Hippocampal formation (tissue), 2 donors: ENCODE data around the gene MAP2K1.
"Not testable (repeated sequence)": the region's sequence is repeated elsewhere in the genome, so short reads cannot be mapped to it uniquely, and the experiment has no call there.

ENCODE experiments used
- DNase-seq, 2 donors: peaks; one replicate each; lab custom pipeline; 2025; lab: John Stamatoyannopoulos, UW

MAP2K1 gene

DNA sequence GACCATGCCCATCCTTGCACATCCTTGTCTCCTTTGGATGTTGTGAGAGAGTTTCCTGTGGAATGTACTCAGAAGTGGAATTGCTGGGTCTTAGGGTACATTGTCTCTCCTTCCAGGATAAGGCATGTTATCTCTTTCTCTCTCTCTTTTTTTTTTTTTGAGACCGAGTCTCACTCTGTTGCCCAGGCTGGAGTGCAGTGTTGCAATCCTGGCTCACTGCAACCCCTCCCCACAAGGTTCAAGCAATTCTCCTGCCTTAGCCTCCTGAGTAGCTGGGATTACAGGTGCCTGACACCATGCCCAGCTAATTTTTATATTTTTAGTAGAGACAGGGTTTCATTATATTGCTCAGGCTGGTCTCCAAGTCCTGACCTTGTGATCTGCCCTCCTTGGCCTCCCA lies 6.3 kb downstream of the MAP2K1 start:
- not testable (repeated sequence) for DNase-seq

DNA sequence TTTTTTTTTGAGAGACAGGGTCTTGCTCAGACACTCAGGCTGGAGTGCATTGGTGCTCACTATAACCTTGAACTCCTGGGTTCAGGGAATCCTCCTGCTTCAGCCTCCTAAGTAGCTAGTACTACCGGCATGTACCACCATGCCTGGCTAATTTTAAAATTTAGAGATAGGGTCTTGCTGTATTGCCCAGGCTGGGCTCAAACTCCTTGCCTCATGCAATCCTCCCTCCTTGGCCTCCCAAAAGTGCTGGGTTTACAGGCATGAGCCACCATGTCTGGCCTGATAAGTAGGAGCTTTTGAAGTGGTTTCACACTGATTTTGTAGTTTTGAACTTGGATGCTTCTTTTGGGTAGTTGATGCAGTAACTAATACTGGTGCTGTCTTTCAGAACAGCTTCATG lies 7.8 kb downstream of the MAP2K1 start:
- DNase-seq = no peak

DNA sequence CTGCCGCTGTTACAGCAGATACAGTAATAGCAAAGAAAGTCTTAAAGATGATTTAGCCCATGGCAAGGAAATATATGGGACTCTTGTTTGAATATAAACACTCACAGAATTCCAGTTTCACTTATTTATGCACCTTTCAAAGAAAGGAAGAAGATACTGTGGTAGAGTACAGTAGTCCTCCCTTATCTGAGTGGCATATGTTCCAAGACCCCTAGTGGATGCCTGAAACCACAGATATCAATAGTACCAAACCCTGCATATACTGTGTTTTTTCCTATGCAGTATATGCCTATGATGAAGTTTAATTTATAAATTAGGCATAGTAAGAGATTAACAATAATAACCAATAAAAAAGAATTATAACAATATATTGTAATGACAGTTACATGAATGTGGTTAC lies 8.2 kb downstream of the MAP2K1 start:
- DNase-seq = no peak

DNA sequence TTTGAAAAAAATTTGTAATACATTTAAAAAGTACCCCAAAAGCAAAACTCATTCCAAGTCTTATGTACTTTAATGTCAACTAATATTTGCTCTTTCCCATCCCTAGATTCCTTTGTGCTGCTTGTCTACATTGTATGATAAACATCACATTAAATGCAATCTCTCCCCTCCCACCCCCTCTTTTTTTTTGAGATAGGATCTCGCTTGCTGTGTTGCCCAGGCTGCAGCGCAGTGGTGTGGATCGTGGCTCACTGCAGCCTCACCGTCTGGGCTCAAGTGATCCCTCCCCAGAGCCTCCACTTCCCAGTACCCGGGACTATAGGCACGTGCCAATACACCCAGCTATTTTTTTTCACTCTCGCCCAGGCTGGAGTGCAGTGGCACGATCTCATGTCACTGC lies 12.6 kb downstream of the MAP2K1 start:
- DNase-seq = no peak

DNA sequence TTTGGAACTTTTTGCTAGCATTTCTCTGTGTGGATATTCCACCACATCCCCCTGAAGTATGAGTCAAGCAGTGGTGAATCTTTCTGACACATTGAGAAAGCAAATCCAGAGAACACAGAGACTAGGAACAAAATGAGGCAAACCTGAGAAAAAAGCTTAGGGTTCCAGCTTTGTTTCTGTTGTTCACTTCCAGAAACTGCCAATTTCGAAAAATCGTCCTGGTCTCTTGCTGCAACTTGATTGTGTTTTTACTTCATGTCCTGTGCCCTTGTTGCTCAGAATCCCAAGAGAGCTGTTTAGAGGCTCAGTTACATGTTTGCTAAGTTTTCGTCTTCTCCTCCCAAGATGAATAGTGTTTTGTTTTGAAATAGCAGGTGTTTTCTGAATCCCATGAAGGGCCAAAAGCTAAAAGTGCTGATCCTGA lies 13.7 kb downstream of the MAP2K1 start:
- no peak for DNase-seq

DNA sequence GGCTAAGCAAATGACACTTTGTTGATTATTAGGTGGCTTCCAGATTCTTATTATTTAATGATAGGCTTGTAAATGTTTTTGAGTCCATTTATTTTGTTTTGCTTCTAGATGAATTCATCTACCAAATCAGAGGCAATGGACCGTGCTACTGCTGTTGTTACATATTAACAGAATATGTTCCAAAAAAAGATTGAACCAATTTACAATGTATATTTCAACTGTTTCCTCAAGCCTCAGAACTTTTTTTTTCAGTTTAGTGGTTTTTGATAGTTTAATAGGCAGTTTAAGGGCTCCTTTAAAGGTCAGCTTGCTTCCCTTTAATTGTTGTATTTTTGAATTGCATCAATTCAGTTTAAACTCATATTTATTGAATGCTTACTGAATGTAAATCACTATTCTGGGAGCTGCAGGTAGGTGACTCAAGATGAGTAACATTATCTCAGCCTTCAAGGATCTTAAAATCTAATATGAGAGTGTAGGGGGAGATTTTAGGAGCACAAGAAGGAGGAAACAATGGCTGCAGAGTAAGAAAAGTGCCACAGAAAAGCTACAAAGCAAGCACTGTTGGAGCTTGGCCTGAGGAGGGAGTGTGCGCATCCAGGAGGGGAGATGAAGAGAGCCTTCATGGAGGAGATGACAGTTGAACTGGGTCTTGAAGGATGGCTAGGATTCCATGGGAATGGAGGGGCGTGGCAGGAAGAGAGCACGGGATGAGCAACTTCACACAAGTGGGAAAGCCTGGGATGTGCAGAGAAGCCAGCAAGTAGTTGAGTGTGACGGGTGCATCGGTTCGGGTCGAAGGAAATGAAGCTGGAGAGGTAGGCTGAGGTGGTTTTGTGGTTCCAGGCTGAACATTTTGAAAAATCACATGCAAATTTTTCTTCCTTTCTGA lies 14.7 kb downstream of the MAP2K1 start:
- DNase-seq = no peak

DNA sequence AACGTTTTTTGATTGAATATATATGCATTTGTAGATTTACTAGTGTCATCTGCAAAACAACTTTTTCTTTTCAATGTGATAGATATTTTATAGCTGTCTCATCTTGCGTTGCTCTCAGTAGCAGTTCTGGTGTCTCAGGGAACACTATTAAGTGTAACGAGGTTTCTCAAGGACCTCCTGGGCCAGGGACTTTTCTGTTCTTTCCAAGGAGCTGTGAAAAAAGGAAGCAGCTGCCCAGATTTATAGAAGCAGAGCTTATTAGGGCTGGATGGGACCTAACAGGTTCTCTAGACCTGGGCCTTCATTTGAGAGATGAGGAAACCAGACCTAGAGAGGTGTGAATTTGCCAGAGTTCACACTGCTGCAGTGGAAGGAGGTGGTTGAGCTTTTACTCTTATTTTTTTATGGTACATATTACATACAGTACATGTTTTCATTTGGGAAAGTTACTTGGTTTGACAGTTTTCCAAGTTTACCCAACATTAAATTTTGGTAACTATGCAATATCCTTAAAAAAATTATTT lies 16.1 kb downstream of the MAP2K1 start:
- no peak for DNase-seq

DNA sequence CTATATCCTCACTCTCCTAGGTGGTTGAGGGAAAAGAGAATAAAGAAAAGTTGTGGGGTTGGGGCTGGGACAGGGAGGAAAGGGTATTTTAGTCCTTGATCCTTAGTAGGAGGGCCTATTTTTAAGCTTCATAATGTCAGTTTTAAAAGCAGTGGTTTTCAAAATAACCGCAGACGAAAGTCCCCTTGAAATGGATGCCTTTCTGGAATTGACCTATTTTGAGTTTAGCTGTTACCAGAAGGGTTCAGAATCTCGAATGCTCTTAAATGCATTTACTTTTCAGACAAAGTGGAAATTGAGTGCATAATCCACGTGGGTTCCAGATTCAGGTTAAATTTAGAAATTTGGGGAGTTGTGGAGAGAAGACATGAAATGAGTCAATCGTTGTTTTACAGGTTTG lies 16.6 kb downstream of the MAP2K1 start:
- no peak for DNase-seq

DNA sequence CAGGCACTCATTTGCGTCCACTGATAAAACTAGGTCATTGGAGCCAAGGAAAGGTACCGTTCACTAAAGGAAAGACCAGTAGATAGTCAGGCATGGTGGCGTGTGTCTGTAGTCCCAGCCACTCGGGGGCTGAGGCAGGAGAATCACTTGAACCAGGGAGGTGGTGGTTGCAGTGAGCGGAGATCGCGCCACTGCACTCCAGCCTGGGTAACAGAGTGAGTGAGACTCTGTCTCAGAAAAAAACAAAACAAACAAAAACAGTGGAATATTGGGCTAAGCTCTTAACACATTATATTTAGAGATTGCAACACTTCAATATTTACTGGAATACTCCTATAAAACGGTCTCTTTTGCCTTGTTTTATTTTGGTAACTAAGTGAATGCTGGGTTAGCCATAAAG lies 17.4 kb downstream of the MAP2K1 start:
- no peak for DNase-seq

DNA sequence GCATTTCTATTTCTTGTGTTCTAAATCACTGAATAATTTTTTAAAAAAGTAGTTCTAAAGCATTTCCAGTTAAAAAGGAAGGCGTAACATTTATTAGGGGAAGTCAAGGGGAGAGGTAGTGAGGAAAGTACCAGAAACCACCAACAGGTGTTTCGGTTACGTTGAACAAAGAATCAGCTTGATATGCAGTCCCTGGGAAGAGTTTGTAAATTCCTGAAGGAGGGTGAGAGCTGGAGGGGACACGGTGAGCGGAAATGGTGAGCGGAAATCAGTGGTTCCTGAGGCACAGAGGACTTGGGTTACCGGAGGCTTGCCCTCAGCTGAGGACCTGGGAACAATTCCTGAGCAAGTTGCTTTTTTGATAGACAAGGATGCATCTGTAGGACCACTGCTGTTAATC lies 17.8 kb downstream of the MAP2K1 start:
- DNase-seq = no peak

DNA sequence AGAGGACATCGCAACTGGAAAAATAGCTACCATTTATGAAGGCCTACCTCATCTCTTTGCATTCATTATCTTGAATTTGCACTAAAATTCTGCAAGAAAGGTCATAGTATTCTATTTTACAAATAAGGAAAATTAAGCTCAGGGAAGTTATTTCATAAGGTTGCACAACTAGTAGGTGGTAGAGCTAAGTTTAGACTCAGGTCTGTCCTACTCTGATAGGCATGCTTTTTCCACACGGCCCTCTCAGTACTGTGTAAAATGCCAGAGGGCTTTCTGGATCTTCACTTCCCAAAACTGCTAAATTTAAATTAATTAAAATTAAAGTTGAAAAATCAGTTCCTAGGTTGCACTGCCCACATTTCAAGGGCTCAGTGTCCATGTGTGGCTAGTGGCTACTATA lies 18.3 kb downstream of the MAP2K1 start:
- DNase-seq = no peak

DNA sequence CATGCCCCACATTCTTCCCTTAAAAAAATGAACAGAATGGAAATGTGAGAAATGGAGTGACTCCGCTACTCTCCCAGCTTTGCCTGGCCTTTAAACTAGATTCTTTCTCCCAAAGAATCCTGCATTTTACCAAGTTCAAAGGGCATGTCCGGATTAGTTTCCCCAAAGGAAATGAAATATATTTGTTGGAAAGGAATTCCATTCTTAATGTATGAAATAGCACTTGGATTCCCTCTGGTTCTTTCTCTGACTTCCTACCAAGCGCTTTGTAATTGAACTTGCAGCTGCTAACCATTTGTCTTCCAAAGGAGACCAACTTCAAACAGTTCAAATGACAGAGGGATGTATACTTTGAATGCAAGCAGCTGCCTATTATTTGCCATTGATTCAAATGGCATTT lies 18.9 kb downstream of the MAP2K1 start:
- no peak for DNase-seq

DNA sequence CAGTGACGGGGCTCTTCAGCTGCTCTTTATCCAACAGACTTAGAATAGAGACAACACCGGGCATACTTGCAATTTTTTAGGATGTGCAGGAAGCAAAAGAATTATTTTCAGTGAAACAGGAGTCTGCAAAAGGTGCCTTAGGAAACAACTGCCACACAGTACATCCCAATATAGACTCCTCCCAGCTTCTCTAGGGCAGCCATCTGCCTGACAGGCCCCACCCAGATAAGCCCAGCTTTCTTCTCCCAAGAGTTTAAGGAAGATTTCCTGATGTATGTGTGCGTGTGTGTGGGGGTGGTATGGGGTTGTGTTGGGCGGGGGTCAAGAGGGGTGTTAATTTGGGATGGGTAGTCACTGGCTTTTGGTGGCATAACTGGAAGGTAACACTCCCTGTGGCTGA lies 21.5 kb downstream of the MAP2K1 start:
- DNase-seq = no peak

DNA sequence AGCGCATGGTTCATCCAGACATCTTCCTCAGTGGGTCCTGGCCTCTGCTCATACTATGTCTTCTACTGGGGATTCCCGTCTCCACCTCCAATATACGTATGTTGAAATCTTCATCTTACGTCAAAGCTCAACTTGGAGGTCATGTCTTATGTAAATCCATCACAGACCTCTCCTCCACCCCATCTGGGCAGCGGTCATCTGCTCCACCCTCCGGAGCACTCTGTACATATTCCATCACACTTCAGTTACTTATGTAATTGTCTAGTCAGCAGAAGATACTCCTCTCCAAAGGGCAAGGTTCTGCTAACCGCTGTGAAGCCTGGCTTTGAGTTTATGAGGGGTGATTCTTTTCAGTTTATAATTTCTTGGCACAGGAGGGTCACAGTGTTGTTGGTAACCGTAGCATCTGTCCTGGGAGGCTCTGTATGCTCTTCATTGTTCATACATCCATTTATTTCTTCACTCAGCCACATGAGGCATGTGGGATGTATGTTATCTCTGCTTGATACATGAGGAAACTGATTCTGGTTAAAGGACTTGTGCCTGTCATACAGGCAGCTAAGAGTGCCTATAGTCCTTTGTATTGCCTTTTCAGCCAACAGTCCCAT lies 22.1 kb downstream of the MAP2K1 start:
- DNase-seq = no peak

DNA sequence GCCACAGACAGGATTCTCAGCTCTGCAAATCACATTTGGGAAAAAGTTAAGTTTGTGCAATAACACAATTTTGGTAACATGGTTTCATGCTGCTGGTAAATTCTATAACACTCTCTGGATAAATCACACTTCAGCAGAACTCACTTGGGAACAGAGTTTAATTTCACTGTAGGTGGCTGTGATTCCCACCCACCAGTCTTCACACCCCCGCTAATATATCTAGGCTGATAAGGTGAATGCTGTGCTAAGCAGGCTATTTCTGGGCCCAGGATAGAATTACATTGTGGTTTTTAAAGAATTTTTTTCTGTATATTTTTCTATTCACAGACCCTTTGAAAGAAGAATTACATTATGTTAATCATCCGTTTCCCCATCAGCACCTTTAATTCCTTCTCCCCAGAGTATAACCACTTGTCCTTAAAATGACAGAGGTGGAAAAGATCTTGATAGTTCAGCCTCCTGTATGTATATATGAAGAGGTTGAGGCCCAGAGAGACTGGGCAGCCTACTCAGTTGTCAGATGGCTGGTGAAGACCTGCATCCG lies 22.9 kb downstream of the MAP2K1 start:
- DNase-seq = no peak

DNA sequence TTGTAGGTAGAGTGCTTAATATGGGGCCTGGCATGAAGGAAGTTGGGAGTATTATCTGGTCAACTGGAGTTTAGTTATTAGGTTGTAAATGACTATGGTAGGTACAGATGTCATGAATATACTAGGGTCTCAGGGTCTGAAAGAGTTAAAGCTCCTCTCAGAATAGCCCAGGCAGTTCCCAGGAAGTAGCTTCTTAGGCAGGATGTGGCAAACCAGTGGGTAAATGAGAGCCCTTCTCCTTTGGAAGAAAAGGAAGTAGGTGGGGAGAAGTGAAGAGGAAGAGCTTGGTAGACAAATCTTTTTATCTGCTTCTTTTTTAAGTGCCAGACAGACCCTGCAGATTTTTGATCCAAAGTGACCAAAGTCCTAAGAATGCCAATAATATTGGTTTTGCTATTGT lies 24.5 kb downstream of the MAP2K1 start:
- DNase-seq = no peak

DNA sequence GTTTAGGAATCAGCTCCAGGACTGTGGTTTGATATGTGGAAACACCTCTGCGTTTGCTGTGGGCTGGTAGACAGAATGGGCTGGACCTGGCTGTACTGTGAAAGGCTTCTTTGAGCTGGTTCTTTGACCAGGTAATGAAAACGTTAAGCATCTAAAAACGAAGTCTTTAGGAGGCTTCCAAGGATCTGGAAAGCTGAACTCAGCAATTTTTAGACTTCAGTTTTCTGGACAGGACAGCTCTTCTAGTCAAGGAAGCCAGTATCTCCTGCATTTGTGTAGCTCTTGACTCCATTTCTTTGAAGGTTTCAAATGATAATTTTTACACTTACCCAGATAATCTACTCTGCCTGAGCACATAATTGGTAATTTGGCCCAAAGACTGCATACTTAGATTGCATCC lies 25.5 kb downstream of the MAP2K1 start:
- DNase-seq = no peak

DNA sequence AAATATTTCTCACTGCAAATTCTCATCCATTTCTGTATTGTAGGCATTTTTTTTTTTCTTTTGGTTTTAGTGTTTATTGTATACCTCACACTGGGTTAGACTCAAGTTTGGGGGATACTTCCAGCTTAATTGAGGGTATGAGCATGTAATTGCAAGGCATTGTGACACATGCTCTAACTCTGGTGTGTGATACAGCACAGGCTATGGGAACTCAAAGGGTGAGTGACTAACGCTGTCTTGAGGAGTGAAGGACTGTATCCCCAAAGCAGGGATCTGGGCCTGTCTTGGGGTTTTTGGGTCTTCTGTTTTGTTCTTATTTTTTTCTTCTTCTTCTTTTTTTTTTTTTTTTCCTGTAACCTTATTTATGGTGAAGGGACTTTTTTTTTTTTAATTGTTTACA lies 26.9 kb downstream of the MAP2K1 start:
- no peak for DNase-seq

DNA sequence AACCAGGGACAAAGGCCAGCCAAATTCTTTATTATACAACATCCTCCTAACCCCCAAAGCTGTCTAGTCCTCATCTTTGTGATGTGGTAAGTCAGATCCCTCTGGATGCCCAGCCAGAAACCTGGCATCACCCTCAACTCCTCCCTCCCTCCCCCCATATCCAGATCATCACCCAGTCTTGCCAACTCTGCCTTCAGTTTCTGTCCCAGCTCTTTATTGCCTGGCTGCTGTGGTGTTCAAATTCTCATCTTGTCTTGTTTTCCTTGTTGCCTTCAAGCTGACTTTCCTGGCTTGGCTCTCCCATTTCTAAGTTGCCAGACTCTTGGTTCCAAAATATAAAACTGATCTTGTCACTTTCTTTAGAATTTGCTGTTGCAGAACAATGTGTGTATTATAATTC lies 28.6 kb downstream of the MAP2K1 start:
- no peak for DNase-seq

DNA sequence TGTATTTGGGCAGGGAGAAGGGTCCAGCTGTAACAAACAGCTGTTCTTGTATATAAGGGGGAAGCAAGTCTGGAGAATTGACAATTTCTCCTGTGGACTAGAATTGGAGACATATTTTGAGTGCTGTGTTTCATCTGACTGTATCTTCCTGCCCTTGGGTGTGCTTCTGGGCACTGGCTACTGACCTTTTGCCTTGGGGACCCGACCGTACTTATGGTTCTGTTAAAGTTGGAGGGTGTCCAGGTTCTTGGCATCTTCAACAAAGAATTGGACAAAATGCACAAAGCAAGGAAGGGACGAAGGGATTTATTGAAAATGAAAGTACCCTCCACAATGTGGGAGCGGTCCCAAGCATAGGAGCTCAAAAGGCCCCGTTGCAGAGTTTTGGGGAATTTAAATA lies 31.0 kb downstream of the MAP2K1 start:
- DNase-seq = no peak

DNA sequence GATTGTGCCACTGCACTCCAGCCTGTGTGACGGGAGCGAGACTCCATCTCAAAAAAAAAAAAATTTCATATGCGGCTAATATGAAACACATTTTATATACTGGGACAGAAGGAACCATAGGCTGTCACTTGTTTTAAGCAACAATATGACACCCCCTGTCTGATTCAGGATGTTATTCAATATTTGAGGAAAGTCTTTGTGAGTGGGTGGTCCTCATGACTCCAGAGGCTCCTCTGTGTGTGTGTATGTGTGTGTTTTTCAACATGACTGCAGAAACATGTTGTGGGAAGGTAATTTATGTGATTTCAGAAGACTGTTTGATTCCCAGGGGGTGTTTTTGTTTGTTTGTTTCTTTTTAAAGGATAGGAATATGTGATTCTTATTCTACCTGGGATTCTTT lies 32.8 kb downstream of the MAP2K1 start:
- DNase-seq = no peak

DNA sequence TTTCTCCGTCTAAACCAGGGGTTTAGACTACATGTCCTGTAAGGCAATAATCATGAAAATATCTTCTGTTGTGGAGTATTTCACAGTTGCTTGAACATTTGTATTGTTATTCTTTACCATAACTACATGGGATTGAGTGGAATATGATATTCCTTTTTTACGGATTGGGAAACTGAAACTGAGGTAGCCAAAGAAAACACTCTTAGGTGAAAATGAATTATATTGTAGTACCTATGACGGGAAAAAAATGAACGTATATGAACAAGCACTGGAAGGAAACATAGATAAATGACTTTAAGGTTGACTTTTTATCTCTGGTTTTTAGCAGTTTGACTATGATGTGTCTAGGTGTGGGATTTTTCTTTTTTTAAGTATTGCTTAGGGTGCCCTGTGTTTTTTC lies 35.6 kb downstream of the MAP2K1 start:
- no peak for DNase-seq

DNA sequence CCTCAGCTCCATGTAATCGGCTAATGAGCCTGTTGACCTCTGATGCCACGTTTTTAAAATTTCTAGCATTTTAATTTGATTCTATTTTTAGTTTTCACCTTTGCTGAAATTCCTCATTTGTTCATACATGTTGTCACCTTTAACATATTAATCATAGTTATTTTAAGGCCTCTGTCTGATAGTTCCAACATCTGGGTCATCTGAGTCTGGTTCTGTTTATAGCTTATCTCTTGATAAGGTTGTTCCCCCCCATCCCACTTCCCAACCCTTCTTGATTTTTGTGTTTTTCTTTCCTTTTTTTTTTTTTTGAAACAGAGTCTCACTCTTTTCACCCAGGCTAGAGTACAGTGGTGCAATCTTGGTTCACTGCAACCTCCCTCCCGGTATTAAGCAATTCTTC lies 36.4 kb downstream of the MAP2K1 start:
- no peak for DNase-seq
